Prostate gland (tissue), 2 donors: ENCODE results near the gene SLIT3.

Experiments used
- CTCF ChIP-seq, 4 experiments: fragments of 200-600 bp in 2 of 4; fragments of 450-650 bp in 2 of 4; sonication (generic) in 2 of 4; IDR thresholded peaks; 1 replicate in 3 of 4; 2 replicates in 1 of 4; pipeline ENCODE4 v1.5.1; 2016 to 2019; ENCODE audit warnings: antibody characterized with exemption in 4 of 4, mild to moderate bottlenecking in 2 of 4, moderate library complexity in 2 of 4
- POLR2A ChIP-seq: fragments of 450-650 bp; IDR thresholded peaks from one replicate; pipeline ENCODE4 v1.6.1; 2016; ENCODE audit warnings: antibody characterized with exemption, mild to moderate bottlenecking
- POLR2AphosphoS5 ChIP-seq: sonication (generic); formaldehyde crosslinking; IDR thresholded peaks from one replicate; pipeline ENCODE4 v1.6.1; 2017; ENCODE audit warnings: antibody characterized with exemption

DNA sequence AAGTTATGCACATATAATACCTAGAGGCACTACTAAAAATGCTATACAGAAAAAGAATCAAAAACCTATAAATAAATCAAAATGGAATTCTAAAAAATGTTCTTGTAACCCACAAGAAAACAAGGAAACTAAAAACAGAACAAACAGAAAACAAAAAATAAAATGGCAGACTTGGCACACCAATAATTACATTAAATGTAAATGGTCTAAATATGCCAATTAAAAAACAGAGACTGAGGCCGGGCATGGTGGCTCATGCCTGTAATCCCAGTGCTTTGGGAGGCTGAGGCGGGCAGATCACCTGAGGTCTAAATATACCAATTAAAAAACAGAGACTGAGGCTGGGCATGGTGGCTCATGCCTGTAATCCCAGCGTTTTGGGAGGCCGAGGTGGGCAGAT lies 142.2 kb downstream of the SLIT3 start:
- TF ChIP-seq CTCF (IDR thresholded peaks at IDR 0.05) = no peak
- TF ChIP-seq POLR2AphosphoS5 = no peak
- no peak for TF ChIP-seq POLR2A
